HepG2 (cell line): ENCODE measurements around the gene GRB2. TPM values are rescaled to one million over a fixed set of nuclear protein-coding genes. Genes with fewer than 3 reads are reported as not detected.

ENCODE experiments used
- BHLHE40 ChIP-seq: IDR thresholded peaks from 2 replicates; pipeline ENCODE4 v1.6.1; 2011; ENCODE audit warnings: low read length, improper control_type of control experiment
- CC2D1A ChIP-seq: sonication (generic); formaldehyde crosslinking; IDR thresholded peaks from 2 replicates; pipeline ENCODE4 v1.8.1; 2023; ENCODE audit warnings: mild to moderate bottlenecking, missing genetic modification reagents
- CENPX ChIP-seq: sonication (generic); formaldehyde crosslinking; IDR thresholded peaks from 2 replicates; pipeline ENCODE4 v1.9.0; 2021; ENCODE audit warnings: mild to moderate bottlenecking, missing genetic modification reagents, moderate library complexity
- DMAP1 ChIP-seq: IDR thresholded peaks from 2 replicates; pipeline ENCODE4 v1.6.1; 2016
- ELF3 ChIP-seq: IDR thresholded peaks from 2 replicates; pipeline ENCODE4 v1.6.1; 2016; ENCODE audit warnings: missing genetic modification reagents, missing compliant biosample characterization
- FOSL2 ChIP-seq: sonication (generic); formaldehyde crosslinking; IDR thresholded peaks from 2 replicates; pipeline ENCODE4 v1.4.0; 2020; ENCODE audit warnings: missing genetic modification reagents
- HINFP ChIP-seq: sonication (generic); formaldehyde crosslinking; IDR thresholded peaks from 2 replicates; pipeline ENCODE4 v1.4.0; 2020; ENCODE audit warnings: low read depth, mild to moderate bottlenecking, missing genetic modification reagents
- KDM3A ChIP-seq: IDR thresholded peaks from 2 replicates; pipeline ENCODE4 v1.6.1; 2018; ENCODE audit warnings: low read depth, missing compliant biosample characterization
- MAFG ChIP-seq: sonication (generic); formaldehyde crosslinking; IDR thresholded peaks from 2 replicates; pipeline ENCODE4 v1.5.1; 2020; ENCODE audit warnings: mild to moderate bottlenecking, missing genetic modification reagents
- MXD4 ChIP-seq: IDR thresholded peaks from 2 replicates; pipeline ENCODE4 v1.6.1; 2016; ENCODE audit warnings: mild to moderate bottlenecking, missing biosample characterization, missing genetic modification reagents
- NCOA1 ChIP-seq: sonication (generic); formaldehyde crosslinking; IDR thresholded peaks from 2 replicates; pipeline ENCODE4 v1.9.0; 2021; ENCODE audit warnings: missing genetic modification reagents
- NFE2L1 ChIP-seq: sonication (generic); formaldehyde crosslinking; IDR thresholded peaks from 2 replicates; pipeline ENCODE4 v1.4.0; 2020; ENCODE audit warnings: missing genetic modification reagents, mild to moderate bottlenecking, borderline replicate concordance
- PAF1 ChIP-seq: IDR thresholded peaks from 2 replicates; pipeline ENCODE4 v1.6.1; 2016; ENCODE audit warnings: missing genetic modification reagents, missing compliant biosample characterization
- PHF21A ChIP-seq: sonication (generic); formaldehyde crosslinking; IDR thresholded peaks from 2 replicates; pipeline ENCODE4 v1.5.0; 2020; ENCODE audit warnings: mild to moderate bottlenecking, missing genetic modification reagents
- PTBP1 ChIP-seq: fragments of 200-400 bp; formaldehyde crosslinking; IDR thresholded peaks from 2 replicates; pipeline ENCODE4 v1.6.1; 2018; ENCODE audit warnings: low read length, low read depth; ENCODE audit not compliant: poor library complexity, severe bottlenecking
- RAD51 ChIP-seq: fragments of 450-650 bp; IDR thresholded peaks from 2 replicates; pipeline ENCODE4 v1.6.1; 2016; ENCODE audit warnings: borderline replicate concordance
- RELA ChIP-seq: sonication (generic); formaldehyde crosslinking; IDR thresholded peaks from 2 replicates; pipeline ENCODE4 v1.4.0; 2020; ENCODE audit warnings: missing genetic modification reagents
- RFXAP ChIP-seq: sonication (generic); formaldehyde crosslinking; IDR thresholded peaks from 2 replicates; pipeline ENCODE4 v1.4.0; 2020; ENCODE audit warnings: missing genetic modification reagents, borderline replicate concordance
- SIX4 ChIP-seq: sonication (generic); formaldehyde crosslinking; IDR thresholded peaks from 2 replicates; pipeline ENCODE4 v1.4.0; 2020; ENCODE audit warnings: missing genetic modification reagents
- TEAD2 ChIP-seq: sonication (generic); formaldehyde crosslinking; IDR thresholded peaks from 2 replicates; pipeline ENCODE4 v1.9.0; 2021; ENCODE audit warnings: missing genetic modification reagents
- TEAD3 ChIP-seq: optimal IDR thresholded peaks from 2 replicates; pipeline ENCODE3; 2016; ENCODE audit warnings: borderline replicate concordance
- ZC3H13 ChIP-seq: sonication (generic); formaldehyde crosslinking; IDR thresholded peaks from 2 replicates; pipeline ENCODE4 v1.8.1; 2023; ENCODE audit warnings: mild to moderate bottlenecking, missing genetic modification reagents, moderate library complexity
- ZFP82 ChIP-seq: sonication (generic); formaldehyde crosslinking; IDR thresholded peaks from 2 replicates; pipeline ENCODE4 v1.5.1; 2020; ENCODE audit warnings: mild to moderate bottlenecking, missing genetic modification reagents, borderline replicate concordance
- ZMYM3 ChIP-seq: sonication (generic); formaldehyde crosslinking; IDR thresholded peaks from 2 replicates; pipeline ENCODE4 v1.5.1; 2020; ENCODE audit warnings: mild to moderate bottlenecking, missing genetic modification reagents
- ZNF121 ChIP-seq: sonication (generic); formaldehyde crosslinking; IDR thresholded peaks from 2 replicates; pipeline ENCODE4 v1.5.0; 2020; ENCODE audit warnings: mild to moderate bottlenecking, missing genetic modification reagents
- ZNF160 ChIP-seq: sonication (generic); formaldehyde crosslinking; IDR thresholded peaks from 2 replicates; pipeline ENCODE4 v1.8.0; 2022; ENCODE audit warnings: mild to moderate bottlenecking, inconsistent platforms, missing genetic modification reagents
- ZNF333 ChIP-seq: sonication (generic); formaldehyde crosslinking; IDR thresholded peaks from 2 replicates; pipeline ENCODE4 v1.4.0; 2020; ENCODE audit warnings: mild to moderate bottlenecking, missing genetic modification reagents, borderline replicate concordance
- ZNF629 ChIP-seq: sonication (generic); formaldehyde crosslinking; conservative IDR thresholded peaks from 2 replicates; pipeline ENCODE4 v1.5.0; 2020; ENCODE audit warnings: missing genetic modification reagents
- ZNF800 ChIP-seq: sonication (generic); formaldehyde crosslinking; IDR thresholded peaks from 2 replicates; pipeline ENCODE4 v1.4.0; 2020; ENCODE audit warnings: missing genetic modification reagents
- ZNF839 ChIP-seq: sonication (generic); formaldehyde crosslinking; IDR thresholded peaks from 2 replicates; pipeline ENCODE4 v1.4.0; 2020; ENCODE audit warnings: missing genetic modification reagents, mild to moderate bottlenecking, borderline replicate concordance
- polyA plus RNA-seq, 8 experiments: library from polyadenylated mRNA; depleted of rRNA in 3 of 8; stranded (reverse) in 7 of 8; unstranded in 1 of 8; fragments of >200 nt; fragmentation: Illumina TruSeq in 4 of 8; extraction: Trizol in 4 of 8; gene quantifications; 2 replicates each; pipeline versions ENCODE4 v1.2.1 to v1.2.3, GENCODE V29; 2011 to 2016; ENCODE audit warnings: low read depth in 4 of 8, missing spikeins in 1 of 8, mixed read lengths in 1 of 8; ENCODE audit not compliant: insufficient read depth in 1 of 8
- total RNA-seq, 5 experiments: library from RNA; depleted of rRNA; stranded (reverse); fragments of >200 nt; fragmentation: Illumina TruSeq; extraction: Trizol; gene quantifications; 2 replicates each; pipeline ENCODE4 v1.2.3, GENCODE V29; 2016; ENCODE audit warnings: low read depth in 1 of 5

The GRB2 gene
- total and polyA plus RNA-seq, 2 of the 13 experiments (the other 11 are each of a cell fraction or from before 2014, with no cell fraction given): 84.6 to 92.3 TPM

GRCh38 chr17:75430159-75430974 is 24.9 kb upstream of the GRB2 start (continued):
- no peak for TF ChIP-seq RELA (CRISPR knock-in tag)
- TF ChIP-seq ZC3H13 (CRISPR knock-in tag): 0 out of 2 replicates have a peak, but pooled peaks have one; percentile 17
- TF ChIP-seq KDM3A (CRISPR knock-in tag): no peak
- TF ChIP-seq DMAP1 (CRISPR knock-in tag): peak; percentile 52; the same call in 1 of the 2 replicates
- TF ChIP-seq ZNF333: no peak
- TF ChIP-seq SIX4 (CRISPR knock-in tag): no peak
- no peak for TF ChIP-seq ZNF839 (CRISPR knock-in tag)
- no peak for TF ChIP-seq HINFP (CRISPR knock-in tag)
- TF ChIP-seq CENPX (CRISPR knock-in tag): no peak
- TF ChIP-seq PAF1: no peak
- peak; percentile 68 for TF ChIP-seq PHF21A (CRISPR knock-in tag)
- TF ChIP-seq TEAD3: peak; percentile 100
- peak; percentile 24; the same call in 1 of the 2 replicates for TF ChIP-seq ZMYM3 (CRISPR knock-in tag)
- no peak for TF ChIP-seq ZNF121 (CRISPR knock-in tag)
- no peak for TF ChIP-seq NCOA1 (CRISPR knock-in tag)
- no peak; the same call in 1 of the 2 replicates for TF ChIP-seq RFXAP (CRISPR knock-in tag)
- no peak for TF ChIP-seq BHLHE40
- no peak for TF ChIP-seq RAD51
- 0 out of 2 replicates have a peak, but pooled peaks have one; percentile 30 for TF ChIP-seq MXD4 (CRISPR knock-in tag)
- TF ChIP-seq ZFP82 (CRISPR knock-in tag): no peak
- TF ChIP-seq MAFG (CRISPR knock-in tag): no peak
- TF ChIP-seq FOSL2 (CRISPR knock-in tag): no peak
- TF ChIP-seq ZNF629 (CRISPR knock-in tag): 0 out of 2 replicates have a peak, but pooled peaks have one; percentile 37
- no peak for TF ChIP-seq ZNF160 (CRISPR knock-in tag)
- TF ChIP-seq NFE2L1: no peak
- no peak for TF ChIP-seq CC2D1A (CRISPR knock-in tag)
- TF ChIP-seq ZNF800 (CRISPR knock-in tag): peak; percentile 57; the same call in 1 of the 2 replicates
- TF ChIP-seq PTBP1: no peak
- peak; percentile 65; the same call in 1 of the 2 replicates for TF ChIP-seq ELF3 (CRISPR knock-in tag)
- TF ChIP-seq TEAD2 (CRISPR knock-in tag): no peak
